Liver (tissue), 9 donors: ENCODE data around the gene GPR132. TPM values are rescaled to one million over a fixed set of nuclear protein-coding genes. Genes with fewer than 3 reads are reported as not detected.

Source experiments
- DNase-seq: peaks from one replicate; pipeline ENCODE4 v3.0.0-alpha.2; 2017; ENCODE audit warnings: low spot score
- H3K27ac ChIP-seq, 2 donors: one replicate each; pipeline ENCODE4 v1.7.0; 2013; ENCODE audit warnings: inconsistent platforms in 2 of 2, low read length in 2 of 2, control low read depth in 1 of 2, low read depth in 1 of 2, mild to moderate bottlenecking in 1 of 2
- H3K27me3 ChIP-seq, 4 donors: one replicate each; pipeline versions ENCODE4 v1.6.1 to v1.7.0; 2013; ENCODE audit warnings: low read length in 3 of 4, inconsistent platforms in 1 of 4, mild to moderate bottlenecking in 1 of 4, moderate library complexity in 1 of 4; ENCODE audit not compliant: control insufficient read depth in 4 of 4, insufficient read depth in 4 of 4
- H3K36me3 ChIP-seq, 4 donors: one replicate each; pipeline versions ENCODE4 v1.6.1 to v1.7.0; 2013; ENCODE audit warnings: low read length in 3 of 4, mild to moderate bottlenecking in 3 of 4, low read depth in 1 of 4, moderate library complexity in 1 of 4; ENCODE audit not compliant: control insufficient read depth in 4 of 4, insufficient read depth in 3 of 4
- H3K4me1 ChIP-seq, 4 donors: one replicate each; pipeline versions ENCODE4 v1.6.1 to v1.7.0; 2013; ENCODE audit warnings: low read length in 3 of 4, mild to moderate bottlenecking in 3 of 4, moderate library complexity in 1 of 4; ENCODE audit not compliant: control insufficient read depth in 4 of 4, insufficient read depth in 4 of 4
- H3K4me3 ChIP-seq, 3 donors: one replicate each; pipeline versions ENCODE4 v1.6.1 to v1.7.0; 2013; ENCODE audit warnings: low read length in 3 of 3, control low read depth in 1 of 3, low read depth in 1 of 3, mild to moderate bottlenecking in 1 of 3
- H3K9ac ChIP-seq, 2 donors: one replicate each; pipeline ENCODE4 v1.7.0; 2013; ENCODE audit warnings: low read length in 2 of 2, mild to moderate bottlenecking in 2 of 2, moderate library complexity in 2 of 2, control low read depth in 1 of 2, low read depth in 1 of 2
- H3K9me3 ChIP-seq, 4 donors: one replicate each; pipeline versions ENCODE4 v1.6.1 to v1.7.0; 2013; ENCODE audit warnings: low read length in 3 of 4; ENCODE audit not compliant: control insufficient read depth in 4 of 4
- ATF3 ChIP-seq: IDR thresholded peaks from 2 replicates; pipeline ENCODE4 v1.6.1; 2016; ENCODE audit warnings: antibody characterized with exemption
- CTCF ChIP-seq: fragments of 150-350 bp; IDR thresholded peaks from 2 replicates; pipeline ENCODE4 v1.5.1; 2017; ENCODE audit warnings: improper control_type of control experiment, low read depth, low read length; ENCODE audit not compliant: missing input control
- EGR1 ChIP-seq, 2 donors: IDR thresholded peaks; 2 replicates each; pipeline ENCODE4 v1.6.1; 2016 to 2018; ENCODE audit warnings: antibody characterized with exemption in 2 of 2, low read depth in 2 of 2
- FOXA1 ChIP-seq: IDR thresholded peaks from 2 replicates; pipeline ENCODE4 v1.6.1; 2016; ENCODE audit warnings: antibody characterized with exemption
- FOXA2 ChIP-seq: IDR thresholded peaks from 2 replicates; pipeline ENCODE4 v1.6.1; 2016; ENCODE audit warnings: antibody characterized with exemption
- GABPA ChIP-seq, 2 donors: IDR thresholded peaks in 1 of 2; conservative IDR thresholded peaks in 1 of 2; 2 replicates each; pipeline ENCODE4 v1.6.1; 2016; ENCODE audit warnings: antibody characterized with exemption in 2 of 2, mild to moderate bottlenecking in 1 of 2, moderate library complexity in 1 of 2
- HNF4A ChIP-seq, 2 donors: conservative IDR thresholded peaks; 2 replicates each; pipeline ENCODE4 v1.6.1; 2016; ENCODE audit warnings: antibody characterized with exemption in 2 of 2, mild to moderate bottlenecking in 2 of 2
- HNF4G ChIP-seq: IDR thresholded peaks from 2 replicates; pipeline ENCODE4 v1.6.1; 2016; ENCODE audit warnings: antibody characterized with exemption
- JUND ChIP-seq, 2 donors: IDR thresholded peaks; 2 replicates each; pipeline ENCODE4 v1.6.1; 2016; ENCODE audit warnings: antibody characterized with exemption in 2 of 2
- MAX ChIP-seq: IDR thresholded peaks from 2 replicates; pipeline ENCODE4 v1.6.1; 2016; ENCODE audit warnings: antibody characterized with exemption
- NR2F2 ChIP-seq: IDR thresholded peaks from 2 replicates; pipeline ENCODE4 v1.6.1; 2016; ENCODE audit warnings: antibody characterized with exemption
- RAD21 ChIP-seq, 2 donors: IDR thresholded peaks; 2 replicates each; pipeline ENCODE4 v1.6.1; 2016; ENCODE audit warnings: antibody characterized with exemption in 2 of 2, mild to moderate bottlenecking in 2 of 2
- REST ChIP-seq: IDR thresholded peaks from 2 replicates; pipeline ENCODE4 v1.6.1; 2016; ENCODE audit warnings: antibody characterized with exemption, mild to moderate bottlenecking
- RXRA ChIP-seq, 2 donors: IDR thresholded peaks; 2 replicates each; pipeline ENCODE4 v1.6.1; 2017 to 2018; ENCODE audit warnings: antibody characterized with exemption in 2 of 2, mild to moderate bottlenecking in 1 of 2
- SP1 ChIP-seq: IDR thresholded peaks from 2 replicates; pipeline ENCODE4 v1.6.1; 2018; ENCODE audit warnings: antibody characterized with exemption, mild to moderate bottlenecking
- TAF1 ChIP-seq: conservative IDR thresholded peaks from 2 replicates; pipeline ENCODE4 v1.6.1; 2016; ENCODE audit warnings: antibody characterized with exemption, mild to moderate bottlenecking
- YY1 ChIP-seq: IDR thresholded peaks from 2 replicates; pipeline ENCODE4 v1.6.1; 2016; ENCODE audit warnings: antibody characterized with exemption, mild to moderate bottlenecking
- ZBTB33 ChIP-seq: IDR thresholded peaks from 2 replicates; pipeline ENCODE4 v1.6.1; 2016; ENCODE audit warnings: antibody characterized with exemption
- WGBS: extraction: QIAGEN DNeasy Blood & Tissue Kit; methylation state at CpG from one replicate; pipeline ENCODE4 v1.1.7; 2013; 5-methylcytosine and 5-hydroxymethylcytosine counted together
- polyA plus RNA-seq, 2 donors: library from polyadenylated mRNA; stranded (reverse) in 1 of 2; unstranded in 1 of 2; fragments of 200-250 nt in 1 of 2; fragments of >200 nt in 1 of 2; fragmentation: Nextera tagmentation in 1 of 2; extraction: Ambion mirVana in 1 of 2; gene quantifications; one replicate each; pipeline versions ENCODE4 v1.2.1 to v1.2.3, GENCODE V29; 2013 to 2015
- total RNA-seq, 2 donors: library from RNA; depleted of rRNA; stranded (reverse); fragments of >200 nt; gene quantifications; one replicate each; pipeline ENCODE4 v1.2.3, GENCODE V29; 2014
- donor health status: healthy.
- donor health status: healthy.
- donor health status: healthy.
- donor health status: healthy.
- donor health status: healthy.

Gene GPR132
- total and polyA plus RNA-seq, 4 donors = 0.32 to 1.2 (median 0.75) TPM

- Histone ChIP-seq H3K27me3 (no peaks in the 10 kb centered on the region), H3K9ac (no peak overlapping the region), H3K36me3 (no peaks in the 10 kb centered on the region), H3K4me3 (no peak overlapping the region), H3K9me3 (no peaks in the 10 kb centered on the region), H3K27ac (no peak overlapping the region), H3K4me1 (no peaks in the 10 kb centered on the region)
- WGBS = 81% methylated on average over 18 of the region's 18 CpGs
- no peak for TF ChIP-seq YY1
- no peak for TF ChIP-seq SP1
- TF ChIP-seq CTCF = no peak
- TF ChIP-seq HNF4G = no peak
- TF ChIP-seq HNF4A (conservative IDR thresholded peaks at IDR 0.05) = no peak
- no peak for TF ChIP-seq FOXA2
- no peak for TF ChIP-seq REST
- no peak for TF ChIP-seq FOXA1
- no peak for TF ChIP-seq NR2F2
- TF ChIP-seq MAX = no peak
- no peak for TF ChIP-seq RAD21 (IDR thresholded peaks at IDR 0.05)
- no peak for TF ChIP-seq ATF3
- TF ChIP-seq ZBTB33 = no peak
- TF ChIP-seq RXRA (IDR thresholded peaks at IDR 0.05) = no peak
- TF ChIP-seq EGR1 (IDR thresholded peaks at IDR 0.05; ENCODE audit: low read depth in 2 of 2) = no peak
- TF ChIP-seq JUND (IDR thresholded peaks at IDR 0.05) = no peak
- no peak for TF ChIP-seq TAF1
- TF ChIP-seq GABPA (IDR thresholded peaks at IDR 0.05 in 1 of 2, conservative IDR thresholded peaks at IDR 0.05 in 1 of 2) = no peak
- no peak for DNase-seq
Measured at GRCh38 chr14:105067140-105067968, 2.1 kb upstream of the GPR132 start.
